Ishikawa (cell line): Measurements from ENCODE around the gene TPST2.

ENCODE experiments used
- CEBPB ChIP-seq: IDR thresholded peaks from 2 replicates; pipeline ENCODE4 v1.6.1; 2012
- EP300 ChIP-seq: IDR thresholded peaks from 2 replicates; pipeline ENCODE4 v1.6.1; 2012; ENCODE audit warnings: borderline replicate concordance
- FOXM1 ChIP-seq: IDR thresholded peaks from 2 replicates; pipeline ENCODE4 v1.6.1; 2012; ENCODE audit warnings: low read depth, borderline replicate concordance
- NFIC ChIP-seq: IDR thresholded peaks from 2 replicates; pipeline ENCODE4 v1.6.1; 2012
- RAD21 ChIP-seq: IDR thresholded peaks from 2 replicates; pipeline ENCODE4 v1.6.1; 2012; ENCODE audit warnings: low read depth
- TAF1 ChIP-seq: IDR thresholded peaks from 2 replicates; pipeline ENCODE4 v1.6.1; 2012; ENCODE audit warnings: low read depth, mild to moderate bottlenecking
- TCF12 ChIP-seq: IDR thresholded peaks from 2 replicates; pipeline ENCODE4 v1.6.1; 2012; ENCODE audit warnings: low read depth
- TEAD4 ChIP-seq: IDR thresholded peaks from 2 replicates; pipeline ENCODE4 v1.6.1; 2012
- YY1 ChIP-seq: IDR thresholded peaks from 2 replicates; pipeline ENCODE4 v1.6.1; 2012; ENCODE audit warnings: low read depth
- ZBTB7A ChIP-seq: IDR thresholded peaks from 2 replicates; pipeline ENCODE4 v1.6.1; 2012; ENCODE audit warnings: low read depth
- TF ChIP-seq, protein P1 (sequence below): IDR thresholded peaks from 2 replicates; pipeline ENCODE4 v1.6.1; 2012; ENCODE audit warnings: low read depth, mild to moderate bottlenecking
- TF ChIP-seq, protein P2 (sequence below): IDR thresholded peaks from 2 replicates; pipeline ENCODE4 v1.6.1; 2012

DNA sequence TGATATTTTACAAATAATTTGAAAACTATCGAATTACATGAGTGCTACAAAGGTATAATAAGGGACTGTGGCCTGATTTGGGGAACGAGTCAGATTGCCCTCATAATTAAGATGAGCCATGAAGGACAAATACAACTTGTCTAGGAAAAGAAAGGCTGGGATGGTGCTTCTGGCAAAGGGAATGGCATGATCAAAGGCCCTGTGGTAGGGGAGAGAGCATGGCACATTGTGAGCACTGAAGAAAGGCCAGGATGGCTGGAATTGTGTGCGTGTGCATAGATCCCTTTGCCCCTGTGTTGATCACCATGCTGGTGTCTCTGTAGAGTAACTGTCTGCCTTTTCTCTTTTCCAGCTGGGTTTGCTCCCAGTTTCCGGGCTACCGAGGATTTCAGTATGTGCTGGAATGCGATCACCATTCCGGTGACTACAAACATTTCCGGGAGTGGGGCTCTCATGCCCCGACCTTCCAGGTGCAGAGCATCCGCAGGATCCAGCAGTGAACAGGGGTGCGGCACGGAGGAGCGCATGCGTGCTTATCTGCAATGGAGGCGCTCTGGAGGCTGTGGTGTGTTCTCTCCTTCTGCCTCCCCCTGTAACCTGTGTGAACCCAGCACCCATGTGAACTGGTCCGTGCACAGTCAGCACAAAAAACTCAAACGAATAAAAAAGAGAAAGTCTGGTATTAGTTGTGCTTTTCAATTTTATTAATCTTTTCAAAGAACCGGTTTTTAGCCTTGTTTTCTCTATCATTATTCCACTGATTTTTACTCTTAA is 40.2 kb upstream of the TPST2 start:
- TF ChIP-seq TAF1, result no peak
- TF ChIP-seq, protein P1, sequence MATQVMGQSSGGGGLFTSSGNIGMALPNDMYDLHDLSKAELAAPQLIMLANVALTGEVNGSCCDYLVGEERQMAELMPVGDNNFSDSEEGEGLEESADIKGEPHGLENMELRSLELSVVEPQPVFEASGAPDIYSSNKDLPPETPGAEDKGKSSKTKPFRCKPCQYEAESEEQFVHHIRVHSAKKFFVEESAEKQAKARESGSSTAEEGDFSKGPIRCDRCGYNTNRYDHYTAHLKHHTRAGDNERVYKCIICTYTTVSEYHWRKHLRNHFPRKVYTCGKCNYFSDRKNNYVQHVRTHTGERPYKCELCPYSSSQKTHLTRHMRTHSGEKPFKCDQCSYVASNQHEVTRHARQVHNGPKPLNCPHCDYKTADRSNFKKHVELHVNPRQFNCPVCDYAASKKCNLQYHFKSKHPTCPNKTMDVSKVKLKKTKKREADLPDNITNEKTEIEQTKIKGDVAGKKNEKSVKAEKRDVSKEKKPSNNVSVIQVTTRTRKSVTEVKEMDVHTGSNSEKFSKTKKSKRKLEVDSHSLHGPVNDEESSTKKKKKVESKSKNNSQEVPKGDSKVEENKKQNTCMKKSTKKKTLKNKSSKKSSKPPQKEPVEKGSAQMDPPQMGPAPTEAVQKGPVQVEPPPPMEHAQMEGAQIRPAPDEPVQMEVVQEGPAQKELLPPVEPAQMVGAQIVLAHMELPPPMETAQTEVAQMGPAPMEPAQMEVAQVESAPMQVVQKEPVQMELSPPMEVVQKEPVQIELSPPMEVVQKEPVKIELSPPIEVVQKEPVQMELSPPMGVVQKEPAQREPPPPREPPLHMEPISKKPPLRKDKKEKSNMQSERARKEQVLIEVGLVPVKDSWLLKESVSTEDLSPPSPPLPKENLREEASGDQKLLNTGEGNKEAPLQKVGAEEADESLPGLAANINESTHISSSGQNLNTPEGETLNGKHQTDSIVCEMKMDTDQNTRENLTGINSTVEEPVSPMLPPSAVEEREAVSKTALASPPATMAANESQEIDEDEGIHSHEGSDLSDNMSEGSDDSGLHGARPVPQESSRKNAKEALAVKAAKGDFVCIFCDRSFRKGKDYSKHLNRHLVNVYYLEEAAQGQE, result no peak
- TF ChIP-seq FOXM1, result no peak
- no peak for TF ChIP-seq ZBTB7A
- no peak for TF ChIP-seq TEAD4
- no peak for TF ChIP-seq TCF12
- TF ChIP-seq, protein P2, sequence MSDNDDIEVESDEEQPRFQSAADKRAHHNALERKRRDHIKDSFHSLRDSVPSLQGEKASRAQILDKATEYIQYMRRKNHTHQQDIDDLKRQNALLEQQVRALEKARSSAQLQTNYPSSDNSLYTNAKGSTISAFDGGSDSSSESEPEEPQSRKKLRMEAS, result no peak
- TF ChIP-seq NFIC, result no peak
- no peak for TF ChIP-seq EP300
- no peak for TF ChIP-seq CEBPB
- no peak for TF ChIP-seq RAD21
- TF ChIP-seq YY1, result no peak
